ENCODE measurements around the gene ZSWIM7. TPM values are rescaled to one million over a fixed set of nuclear protein-coding genes. Genes with fewer than 3 reads are reported as not detected.
A peak's percentile ranks its signal among the peaks of the same experiment; 100 is the strongest.

Gene ZSWIM7
- total RNA-seq, 2 experiments from 2014 or later, result 19.6 to 21.8 TPM

- no peak overlapping the region for H3K4me3 Mint-ChIP-seq
- no peak for DNase-seq
- H3K9me3 Mint-ChIP-seq, result no peaks in the 10 kb centered on the region
- H3K27me3 Mint-ChIP-seq, result peaks cover 32% of the 10 kb centered on the region
- POLR2A ChIA-PET, result no interaction called here
- H3K4me1 Mint-ChIP-seq, result peaks cover 4% of the 10 kb centered on the region
- no peaks in the 10 kb centered on the region for H3K36me3 Mint-ChIP-seq
- ATAC-seq (ENCODE audit: low read depth), result no peak
- peak overlapping the region; percentile 22 for H3K27ac Mint-ChIP-seq
These were observed 71.2 kb downstream of the ZSWIM7 start for GRCh38 chr17:15928286-15928785.

Other genes with a start within 250 kb of the ZSWIM7 start
- 1 to 10 TPM; 4.1 to 4.2 TPM for gene ADORA2B, start 54.6 kb downstream of the ZSWIM7 start, total RNA-seq
- 10 to 100 TPM; 32.5 to 36.7 TPM for gene TTC19, start 120 bp upstream of the ZSWIM7 start, total RNA-seq
- gene NCOR1, start 215.8 kb upstream of the ZSWIM7 start, total RNA-seq, result 100 to 1,000 TPM; 157 to 161 TPM
- 10 to 100 TPM; 42.1 to 43.3 TPM for gene PIGL, start 217.5 kb upstream of the ZSWIM7 start, total RNA-seq

Measured in activated naive CD8-positive, alpha-beta T cell treated with anti-CD3 and anti-CD28 coated beads, Interleukin-2, amount 10 ng/mL, durations not matched to agents 7 days and 5 days (primary cell).